GM19193 (cell line): Measurements from ENCODE around the gene OVOL3.

ENCODE experiments used
- POLR2A ChIP-seq: IDR thresholded peaks from 4 replicates; pipeline ENCODE4 v1.6.1; 2011; ENCODE audit not compliant: insufficient read depth, insufficient read length; ENCODE audit errors: extremely low read depth

The OVOL3 gene

DNA sequence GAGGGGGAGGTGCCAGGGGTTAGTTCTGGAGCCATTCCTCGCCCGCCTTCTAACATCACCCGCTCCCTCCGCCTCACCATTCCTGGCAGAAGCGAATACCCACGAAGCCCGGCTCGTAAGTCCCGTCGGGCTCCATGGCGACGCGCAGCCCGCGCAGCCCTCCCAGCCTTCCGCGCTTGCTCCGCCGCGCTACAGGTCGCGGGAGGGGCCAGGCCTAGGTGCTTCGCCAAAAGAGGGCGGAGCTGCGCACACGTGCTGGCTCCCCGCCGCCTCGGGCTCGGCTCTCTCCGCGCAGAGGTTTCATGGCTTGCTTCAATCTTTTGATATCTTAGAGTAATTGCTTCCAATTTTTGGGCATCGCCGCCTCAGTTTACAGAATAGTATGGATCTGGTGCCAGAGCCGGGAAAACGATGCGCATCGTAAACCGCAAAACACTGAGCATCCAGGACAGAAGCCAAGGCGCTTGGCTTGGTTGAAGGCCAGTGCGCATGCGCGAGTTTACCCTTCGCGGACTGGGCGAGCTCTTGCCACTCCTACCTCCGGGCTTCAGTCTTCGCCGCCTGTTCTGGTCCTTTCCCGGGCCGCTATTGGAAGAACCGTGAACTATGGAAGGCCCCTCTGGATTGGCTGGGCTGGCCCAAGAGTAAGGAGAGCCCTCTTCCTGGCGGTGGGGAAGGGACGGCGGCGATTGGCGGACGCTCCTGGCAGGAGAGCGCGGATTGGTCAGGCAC lies 3.9 kb downstream of the OVOL3 start, which contains the start of gene POLR2I:
TSS of gene POLR2I (minus strand) at position 155 of the 732 bp plus-strand sequence. CDS start at position 136, 19 bp downstream.
- peak; percentile 74 for TF ChIP-seq POLR2A

DNA sequence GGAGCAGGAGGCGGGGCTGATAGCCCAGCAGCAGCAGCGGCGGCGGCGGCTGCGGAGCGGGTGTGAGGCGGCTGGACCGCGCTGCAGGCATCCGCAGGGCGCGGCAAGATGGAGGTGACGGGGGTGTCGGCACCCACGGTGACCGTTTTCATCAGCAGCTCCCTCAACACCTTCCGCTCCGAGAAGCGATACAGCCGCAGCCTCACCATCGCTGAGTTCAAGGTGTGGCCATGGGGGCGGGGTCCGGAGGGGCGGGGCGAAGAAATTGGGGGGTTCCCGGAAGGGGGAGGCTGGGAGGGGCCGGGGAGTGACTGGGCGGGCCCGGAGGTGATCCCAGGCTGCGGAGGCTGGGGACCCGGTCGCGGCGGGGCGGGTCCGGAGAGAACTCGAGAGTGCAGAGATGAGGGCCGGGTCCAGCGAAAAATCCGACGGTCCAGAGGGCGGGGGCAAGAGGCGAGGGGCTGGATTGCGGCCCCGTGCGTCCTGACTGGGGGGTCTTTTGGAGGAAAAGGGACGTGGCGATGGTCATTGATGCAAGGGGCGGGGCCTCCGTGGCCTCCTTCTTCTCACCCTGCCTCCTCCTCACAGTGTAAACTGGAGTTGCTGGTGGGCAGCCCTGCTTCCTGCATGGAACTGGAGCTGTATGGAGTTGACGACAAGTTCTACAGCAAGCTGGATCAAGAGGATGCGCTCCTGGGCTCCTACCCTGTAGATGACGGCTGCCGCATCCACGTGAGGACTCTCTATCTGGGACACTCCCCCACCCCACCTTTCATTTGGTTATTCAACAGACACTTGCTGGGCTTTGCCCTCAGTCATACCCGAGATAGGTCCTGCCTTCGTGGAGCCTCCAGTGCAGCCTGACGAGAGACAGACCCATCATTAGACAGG lies 4.8 kb downstream of the OVOL3 start, which contains the start of gene TBCB:
TSS of gene TBCB (plus strand) at position 16 of the 891 bp plus-strand sequence. CDS start at position 109, 93 bp downstream.
- TF ChIP-seq POLR2A = peak; percentile 80

DNA sequence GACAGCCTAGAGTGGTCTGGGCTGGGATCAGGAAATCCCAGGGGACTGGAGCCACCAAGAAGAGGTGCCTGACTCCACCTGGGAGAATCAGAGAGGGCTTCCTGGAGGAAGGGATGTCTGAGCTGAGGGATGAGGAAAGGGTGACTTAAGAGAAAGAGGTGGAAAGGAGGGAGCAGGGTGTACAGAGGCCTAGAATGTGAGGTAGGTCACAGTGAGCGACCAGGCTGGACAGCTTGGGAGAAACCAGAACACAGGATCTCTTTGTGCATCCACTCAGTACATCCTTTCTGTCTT lies 5.3 kb downstream of the OVOL3 start:
- TF ChIP-seq POLR2A = no peak

DNA sequence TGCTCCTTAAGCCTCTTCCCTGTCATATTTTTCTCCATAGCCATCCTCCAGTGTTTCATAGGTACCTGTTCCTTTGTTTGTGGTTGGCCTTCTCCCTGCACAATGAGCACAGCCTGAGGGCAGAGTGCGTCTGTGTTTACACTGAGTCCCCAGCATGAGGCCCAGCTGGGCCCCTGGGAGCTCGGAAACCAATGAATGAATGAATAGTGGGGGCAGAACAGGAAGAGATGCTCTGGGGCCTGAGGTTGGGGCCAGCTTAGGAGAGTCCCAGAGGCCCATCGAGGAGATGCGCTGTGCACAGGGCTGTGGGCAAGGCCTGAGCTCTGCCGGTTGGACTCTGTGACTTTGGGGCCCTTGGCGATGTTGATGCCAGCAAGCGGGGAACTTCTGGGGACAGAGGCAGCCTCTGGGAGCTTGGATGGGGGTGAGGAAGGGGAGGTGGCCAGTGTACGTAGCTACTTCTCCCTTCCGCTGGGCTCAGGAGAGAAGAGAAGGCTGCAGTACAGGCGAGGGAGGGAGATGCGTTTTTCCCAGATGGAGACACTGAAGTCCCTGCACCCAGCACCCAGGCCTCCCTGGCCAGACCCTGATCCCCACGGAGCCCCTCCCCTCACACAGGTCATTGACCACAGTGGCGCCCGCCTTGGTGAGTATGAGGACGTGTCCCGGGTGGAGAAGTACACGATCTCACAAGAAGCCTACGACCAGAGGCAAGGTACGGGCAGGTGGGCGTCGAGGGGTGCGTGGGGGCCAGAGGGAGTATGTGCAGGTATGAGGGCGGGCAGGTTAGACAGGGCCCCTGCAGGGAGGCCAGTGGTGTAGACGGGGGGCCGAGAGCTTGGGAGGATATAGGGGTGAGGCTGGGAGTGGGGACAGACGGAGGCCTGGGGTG lies 9.4 kb downstream of the OVOL3 start:
- no peak for TF ChIP-seq POLR2A

DNA sequence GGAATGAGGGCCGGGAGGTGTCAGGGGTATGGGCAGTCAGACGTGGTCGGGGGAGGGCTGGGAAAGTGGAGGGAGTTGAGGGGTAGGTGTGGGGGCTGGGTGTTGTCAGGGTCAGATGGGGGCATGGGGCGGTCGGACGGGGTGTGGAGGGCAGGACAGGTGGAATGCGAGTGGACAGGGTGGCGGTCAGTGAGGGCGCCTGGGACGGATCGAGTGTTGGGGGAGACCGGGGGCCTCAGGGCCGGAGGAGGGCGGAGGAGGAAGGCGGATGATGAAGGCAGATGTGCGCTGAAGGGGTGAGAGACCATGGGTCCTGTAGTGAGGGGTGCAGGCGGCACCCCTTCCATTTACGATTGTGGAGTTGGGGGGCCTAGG lies 10.0 kb downstream of the OVOL3 start:
- no peak for TF ChIP-seq POLR2A

DNA sequence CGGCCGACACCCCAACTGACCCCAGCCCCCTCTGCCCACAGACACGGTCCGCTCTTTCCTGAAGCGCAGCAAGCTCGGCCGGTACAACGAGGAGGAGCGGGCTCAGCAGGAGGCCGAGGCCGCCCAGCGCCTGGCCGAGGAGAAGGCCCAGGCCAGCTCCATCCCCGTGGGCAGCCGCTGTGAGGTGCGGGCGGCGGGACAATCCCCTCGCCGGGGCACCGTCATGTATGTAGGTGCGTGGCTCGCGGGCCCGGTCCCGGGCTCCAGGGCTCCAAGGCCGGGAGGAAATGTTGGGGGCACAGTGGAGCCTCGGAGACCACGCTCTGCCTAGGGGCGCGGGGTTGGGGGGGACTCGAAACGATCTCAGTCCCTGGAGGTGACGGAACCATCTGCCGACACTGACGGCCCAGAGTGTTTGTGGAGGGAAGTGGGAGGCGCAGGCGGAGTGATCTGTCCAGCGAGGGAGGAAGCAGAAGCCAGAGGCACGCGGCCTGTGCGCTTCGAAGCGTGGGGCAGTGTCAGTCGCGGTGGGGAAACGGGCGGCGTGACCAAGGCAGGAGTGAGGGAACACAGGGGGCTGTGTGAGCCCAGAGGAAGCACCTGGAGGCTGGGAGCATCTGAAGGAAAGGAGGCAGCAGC lies 10.7 kb downstream of the OVOL3 start:
- TF ChIP-seq POLR2A = no peak

DNA sequence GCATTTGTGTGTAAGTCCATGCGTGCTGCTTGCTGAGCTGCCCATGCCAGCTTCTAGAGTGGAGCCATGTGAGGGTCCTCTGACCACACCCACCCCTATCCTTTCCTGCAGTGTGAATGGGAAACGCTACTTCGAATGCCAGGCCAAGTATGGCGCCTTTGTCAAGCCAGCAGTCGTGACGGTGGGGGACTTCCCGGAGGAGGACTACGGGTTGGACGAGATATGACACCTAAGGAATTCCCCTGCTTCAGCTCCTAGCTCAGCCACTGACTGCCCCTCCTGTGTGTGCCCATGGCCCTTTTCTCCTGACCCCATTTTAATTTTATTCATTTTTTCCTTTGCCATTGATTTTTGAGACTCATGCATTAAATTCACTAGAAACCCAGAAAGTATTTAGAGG lies 14.6 kb downstream of the OVOL3 start:
- TF ChIP-seq POLR2A = no peak

DNA sequence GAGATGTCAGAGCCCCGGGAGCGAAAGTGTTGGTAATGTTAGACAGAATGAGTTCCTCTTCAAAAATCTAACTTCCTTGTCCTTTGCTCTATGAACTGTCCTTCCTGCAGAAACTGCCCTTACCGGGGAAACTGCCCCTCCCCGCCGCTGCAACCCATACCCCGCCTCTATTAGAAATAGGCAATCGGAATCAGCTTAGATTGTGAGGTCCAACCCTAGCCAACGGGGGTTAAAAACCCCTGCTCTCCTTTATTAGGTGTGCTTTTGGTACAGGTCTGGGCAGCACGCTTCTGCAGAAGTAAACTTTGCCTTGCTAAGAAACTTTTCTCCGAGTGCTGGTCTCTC lies 17.4 kb downstream of the OVOL3 start:
- no peak for TF ChIP-seq POLR2A

DNA sequence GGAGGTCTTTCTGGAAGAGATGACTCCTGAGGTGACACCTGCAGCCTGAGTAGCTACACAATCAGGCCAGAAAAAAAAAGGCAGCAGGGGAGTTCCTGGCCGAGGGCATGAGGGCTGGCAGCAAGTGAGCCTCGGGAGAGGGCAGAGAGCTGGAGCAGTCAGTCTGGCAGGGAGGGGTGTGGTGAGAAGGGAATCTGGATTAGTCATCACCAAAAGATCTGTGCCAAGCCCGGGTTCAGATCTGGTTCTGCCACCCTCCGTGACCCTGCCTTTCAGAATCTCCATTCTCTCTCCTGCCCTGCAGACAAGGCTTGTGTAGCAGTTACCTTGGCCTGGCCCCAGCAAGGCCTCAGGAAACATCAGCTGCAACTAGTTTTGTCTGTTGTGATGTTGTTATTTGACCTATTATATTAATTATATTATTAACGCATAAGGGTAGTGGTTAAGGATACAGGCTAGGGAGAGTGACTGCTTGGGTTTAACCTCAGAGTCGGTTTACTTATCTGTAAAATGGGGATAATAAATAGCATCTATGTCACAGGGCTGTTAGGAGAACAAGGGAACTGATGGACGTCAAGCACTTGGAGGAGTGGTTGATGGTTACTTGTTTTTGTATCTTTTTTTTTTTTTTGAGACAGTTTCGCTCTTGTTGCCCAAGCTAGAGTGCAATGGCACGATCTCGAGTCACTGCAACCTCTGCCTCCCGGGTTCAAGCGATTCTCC lies 26.2 kb downstream of the OVOL3 start:
- no peak for TF ChIP-seq POLR2A

DNA sequence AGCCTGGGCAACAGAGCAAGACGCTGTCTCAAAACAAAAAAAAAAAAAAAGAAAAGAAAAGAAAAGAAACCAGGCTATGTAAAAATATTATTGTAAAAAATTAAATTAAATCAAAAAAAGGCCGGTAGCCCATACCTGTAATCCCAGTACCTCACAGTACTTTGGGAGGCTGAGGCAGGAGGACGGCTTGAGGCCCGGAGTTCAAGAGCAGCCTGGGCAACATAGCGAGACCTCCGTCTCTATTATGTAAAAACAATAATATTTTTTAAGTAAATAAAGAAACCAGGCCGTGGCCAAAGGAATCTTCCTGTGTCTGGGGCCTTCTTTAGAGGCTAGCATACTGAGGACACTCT lies 28.2 kb downstream of the OVOL3 start:
- TF ChIP-seq POLR2A = no peak

DNA sequence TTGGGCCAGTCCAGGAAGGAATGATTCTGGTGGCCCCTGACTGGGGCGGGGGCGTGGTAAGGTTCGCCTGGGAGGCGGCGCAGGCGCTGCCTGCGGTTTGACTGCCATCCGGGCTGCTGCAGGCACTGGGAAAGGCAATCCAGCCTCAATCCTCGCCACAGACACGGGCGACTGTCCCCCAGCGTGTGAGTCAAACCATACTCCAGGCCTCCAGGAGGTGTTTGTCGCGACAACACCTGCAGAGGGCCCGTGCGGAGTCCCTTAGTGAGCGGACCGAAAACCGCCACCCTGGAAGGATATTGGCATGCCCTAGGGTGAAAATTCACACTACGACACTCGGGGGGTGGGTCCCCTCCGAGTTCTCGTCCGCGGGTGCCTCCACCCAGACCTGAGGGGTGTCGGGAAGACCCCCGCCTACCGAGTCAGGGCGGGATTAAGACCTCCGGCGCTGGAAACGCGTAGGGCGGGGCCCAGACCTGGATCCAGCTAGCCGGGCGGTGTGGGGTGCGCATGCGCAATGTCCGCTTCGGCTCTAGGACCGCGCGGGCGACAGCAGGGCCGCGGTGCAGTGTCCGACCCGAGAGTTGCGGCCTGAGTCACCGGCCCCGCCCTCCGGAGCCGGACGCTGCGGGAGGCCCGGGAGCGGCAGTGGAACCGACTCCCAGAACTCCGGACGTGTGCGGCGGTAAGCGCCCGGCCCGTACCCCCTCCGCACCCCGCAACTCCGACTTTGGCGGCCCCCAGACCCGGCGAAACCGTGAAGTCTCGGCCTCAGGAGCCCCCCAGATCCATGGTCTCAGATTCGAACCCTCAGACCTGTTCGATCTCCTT lies 28.7 kb downstream of the OVOL3 start, which contains the start of gene CAPNS1:
TSS of gene CAPNS1 (plus strand) at position 594 of the 831 bp plus-strand sequence. CDS start 946 bp downstream, outside the sequence.
- TF ChIP-seq POLR2A = peak; percentile 80

DNA sequence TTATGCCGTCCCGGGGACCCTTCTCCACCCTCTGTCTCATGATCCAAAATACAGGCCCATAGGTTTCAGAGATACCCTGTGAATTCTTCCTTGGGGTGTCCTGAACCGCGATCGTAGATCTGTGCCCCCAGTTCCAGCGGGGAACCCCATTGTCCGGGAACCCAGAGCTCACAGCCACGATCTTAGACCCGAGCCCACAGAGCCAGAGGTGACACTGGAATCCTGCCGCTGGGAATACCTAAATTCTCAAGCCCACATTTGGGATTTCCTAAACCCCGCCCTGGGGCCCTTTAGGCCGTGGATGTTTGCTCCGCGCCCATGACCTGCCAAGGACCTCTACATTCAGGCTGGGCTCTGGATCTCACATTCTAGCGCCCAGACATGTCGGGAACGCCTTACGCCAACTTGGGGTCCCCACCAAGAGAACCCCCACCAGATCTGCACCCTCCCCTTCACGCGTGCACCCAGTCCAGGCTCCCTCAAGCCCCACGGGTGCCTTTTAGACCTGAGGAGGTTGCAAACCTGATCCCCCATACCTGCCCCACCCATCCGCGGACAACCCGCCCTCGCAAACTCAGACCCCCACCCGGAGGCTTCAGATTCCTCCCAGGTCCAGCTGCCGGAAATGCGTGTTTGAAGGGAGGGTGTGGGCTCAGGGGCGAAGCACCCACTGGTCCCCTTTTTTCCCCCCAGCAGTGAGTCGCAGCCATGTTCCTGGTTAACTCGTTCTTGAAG lies 29.5 kb downstream of the OVOL3 start:
- TF ChIP-seq POLR2A = peak; percentile 46

DNA sequence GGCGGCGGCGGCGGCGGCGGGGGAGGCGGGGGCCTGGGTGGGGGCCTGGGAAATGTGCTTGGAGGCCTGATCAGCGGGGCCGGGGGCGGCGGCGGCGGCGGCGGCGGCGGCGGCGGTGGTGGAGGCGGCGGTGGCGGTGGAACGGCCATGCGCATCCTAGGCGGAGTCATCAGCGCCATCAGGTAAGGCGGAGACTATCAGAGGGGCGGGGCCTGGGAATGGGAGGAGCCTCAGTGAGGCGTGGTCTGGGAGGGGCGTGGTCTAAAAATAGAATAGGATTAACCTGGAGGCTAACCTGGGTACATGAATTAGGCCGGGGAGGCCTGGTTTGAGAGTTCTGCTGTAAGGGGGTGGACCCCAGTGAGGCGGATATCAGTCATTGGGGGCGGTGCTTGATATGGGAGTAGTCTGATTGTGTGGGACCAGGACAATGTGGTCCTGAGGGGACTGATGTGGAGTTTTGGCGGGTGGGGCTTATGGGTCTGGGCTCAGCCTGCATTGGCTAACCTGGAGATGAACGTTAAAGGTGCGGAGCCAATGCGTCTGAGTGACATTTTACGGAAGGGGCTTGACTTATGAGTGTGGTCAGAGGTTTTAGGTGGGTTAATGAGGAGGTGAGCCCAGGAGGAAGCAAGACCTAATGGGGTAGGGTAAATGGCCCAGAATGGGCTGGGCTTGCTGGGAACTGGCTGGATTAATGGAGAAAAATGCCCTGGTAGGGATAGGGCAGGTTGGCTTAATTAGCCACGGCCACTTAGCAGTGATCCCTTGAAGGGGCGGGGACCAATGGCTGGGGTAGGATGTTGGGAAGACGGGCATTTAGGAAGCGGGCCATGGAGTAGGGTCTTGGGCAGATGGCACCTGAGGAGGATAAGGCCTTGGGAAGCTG lies 30.3 kb downstream of the OVOL3 start:
- no peak for TF ChIP-seq POLR2A
